Psoas muscle (tissue), 8 donors: ENCODE results near the gene CERS4. TPM values are rescaled to one million over a fixed set of nuclear protein-coding genes. Genes with fewer than 3 reads are reported as not detected.

ENCODE experiments used
- ATAC-seq, 4 donors: fragments of 200-7000 bp; cut with Tn5 transposase; one replicate each; pipeline ENCODE4 v1.9.1; 2020; ENCODE audit warnings: moderate library complexity in 3 of 4, mild to moderate bottlenecking in 2 of 4
- DNase-seq, 2 donors: peaks; one replicate each; pipeline ENCODE4 v3.0.0-alpha.2; 2020
- H3K27ac ChIP-seq: fragments of 200-600 bp; one replicate; pipeline ENCODE4 v1.8.0; 2022
- H3K27me3 ChIP-seq, 3 donors: fragments of 200-600 bp in 1 of 3; one replicate each; pipeline versions ENCODE4 v1.6.1 to v1.8.0; 2013 to 2022; ENCODE audit warnings: low read length in 2 of 3, mild to moderate bottlenecking in 2 of 3, moderate library complexity in 1 of 3; ENCODE audit not compliant: insufficient read depth in 3 of 3
- H3K36me3 ChIP-seq, 2 donors: fragments of 200-600 bp in 1 of 2; one replicate each; pipeline versions ENCODE4 v1.6.1 to v1.8.0; 2013 to 2022; ENCODE audit warnings: low read depth in 1 of 2, mild to moderate bottlenecking in 1 of 2, moderate library complexity in 1 of 2; ENCODE audit not compliant: insufficient read depth in 1 of 2
- H3K4me1 ChIP-seq: fragments of 200-600 bp; one replicate; pipeline ENCODE4 v1.8.0; 2022
- H3K4me3 ChIP-seq: fragments of 200-600 bp; one replicate; pipeline ENCODE4 v1.8.0; 2022; ENCODE audit warnings: mild to moderate bottlenecking
- H3K9me3 ChIP-seq: fragments of 200-600 bp; one replicate; pipeline ENCODE4 v1.8.0; 2022
- WGBS, 3 donors: extraction: QIAGEN DNeasy Blood & Tissue Kit; methylation state at CpG; one replicate each; pipeline versions ENCODE4 v1.1.6 to v1.1.7; 2013; 5-methylcytosine and 5-hydroxymethylcytosine counted together
- intact Hi-C, 2 donors: fragments of 100-400 bp; cut with DNase I; formaldehyde crosslinking; loops; one replicate each; pipeline versions ENCODE4 v1.11.0 to v1.14.2; 2022
- polyA plus RNA-seq, 3 donors: library from polyadenylated mRNA; stranded (reverse); fragments of 200-250 nt; gene quantifications; one replicate each; pipeline ENCODE4 v1.2.3, GENCODE V29; 2013
- total RNA-seq, 4 donors: library from RNA; stranded (reverse); fragmentation: NEBNext Ultra II Directional in 2 of 4; extraction: Animal tissue kit (Norgen Biotek cat#: 25700) in 2 of 4; gene quantifications; one replicate each; pipeline versions ENCODE4 v1.2.1 to v1.2.4, GENCODE V29; 2021 to 2023
- TF ChIP-seq, protein P1 (sequence below): fragments of 200-600 bp; IDR thresholded peaks from one replicate; pipeline ENCODE4 v1.8.0; 2022; ENCODE audit warnings: antibody characterized with exemption
- donor health status: healthy with polysubstance abuse.
- donor health status: DM: no; HTN: no; CAD: no; lungs with moderate emphysema.
- donor health status: Bipolar disorder and iron deficiency.
- donor health status: healthy.
- donor health status: DM: yes; HTN: yes; CAD: no.
- donor health status: DM: no; HTN: no; CAD: no.
- donor health status: DM: no; HTN: no; CAD: no.
- donor health status: DM: yes; HTN: yes; CAD: no.

CERS4 gene
- total and polyA plus RNA-seq, 7 donors: 1.1 to 4.8 (median 2.8) TPM

GRCh38 chr19:8233370-8233769, 24.2 kb downstream of the CERS4 start:
- no peaks in the 10 kb centered on the region for H3K36me3 ChIP-seq
- H3K4me1 ChIP-seq: no peaks in the 10 kb centered on the region
- H3K27ac ChIP-seq: no peak overlapping the region
- ATAC-seq (no peak), DNase-seq (no peak)
- H3K4me3 ChIP-seq: no peak overlapping the region
- H3K27me3 ChIP-seq: no peaks in the 10 kb centered on the region
- TF ChIP-seq, protein P1, sequence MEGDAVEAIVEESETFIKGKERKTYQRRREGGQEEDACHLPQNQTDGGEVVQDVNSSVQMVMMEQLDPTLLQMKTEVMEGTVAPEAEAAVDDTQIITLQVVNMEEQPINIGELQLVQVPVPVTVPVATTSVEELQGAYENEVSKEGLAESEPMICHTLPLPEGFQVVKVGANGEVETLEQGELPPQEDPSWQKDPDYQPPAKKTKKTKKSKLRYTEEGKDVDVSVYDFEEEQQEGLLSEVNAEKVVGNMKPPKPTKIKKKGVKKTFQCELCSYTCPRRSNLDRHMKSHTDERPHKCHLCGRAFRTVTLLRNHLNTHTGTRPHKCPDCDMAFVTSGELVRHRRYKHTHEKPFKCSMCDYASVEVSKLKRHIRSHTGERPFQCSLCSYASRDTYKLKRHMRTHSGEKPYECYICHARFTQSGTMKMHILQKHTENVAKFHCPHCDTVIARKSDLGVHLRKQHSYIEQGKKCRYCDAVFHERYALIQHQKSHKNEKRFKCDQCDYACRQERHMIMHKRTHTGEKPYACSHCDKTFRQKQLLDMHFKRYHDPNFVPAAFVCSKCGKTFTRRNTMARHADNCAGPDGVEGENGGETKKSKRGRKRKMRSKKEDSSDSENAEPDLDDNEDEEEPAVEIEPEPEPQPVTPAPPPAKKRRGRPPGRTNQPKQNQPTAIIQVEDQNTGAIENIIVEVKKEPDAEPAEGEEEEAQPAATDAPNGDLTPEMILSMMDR: no peak
- peaks cover 13% of the 10 kb centered on the region for H3K9me3 ChIP-seq
- 65 to 85% (median 69%) methylated on average over 5 to 7 of the region's 7 CpGs for WGBS, 3 donors
- intact Hi-C loops: no loop called here

GRCh38 chr19:8237026-8237425, 27.9 kb downstream of the CERS4 start:
- WGBS, 3 donors: 83 to 86% (median 85%) methylated on average over 6 of the region's 6 CpGs
- no peaks in the 10 kb centered on the region for H3K27me3 ChIP-seq
- intact Hi-C loops: no loop called here
- no peaks in the 10 kb centered on the region for H3K36me3 ChIP-seq
- DNase-seq: no peak
- H3K4me3 ChIP-seq: no peak overlapping the region
- TF ChIP-seq, protein P1: no peak
- peaks cover 6% of the 10 kb centered on the region for H3K4me1 ChIP-seq
- no peak overlapping the region for H3K27ac ChIP-seq
- ATAC-seq: no peak
- H3K9me3 ChIP-seq: no peaks in the 10 kb centered on the region

DNA sequence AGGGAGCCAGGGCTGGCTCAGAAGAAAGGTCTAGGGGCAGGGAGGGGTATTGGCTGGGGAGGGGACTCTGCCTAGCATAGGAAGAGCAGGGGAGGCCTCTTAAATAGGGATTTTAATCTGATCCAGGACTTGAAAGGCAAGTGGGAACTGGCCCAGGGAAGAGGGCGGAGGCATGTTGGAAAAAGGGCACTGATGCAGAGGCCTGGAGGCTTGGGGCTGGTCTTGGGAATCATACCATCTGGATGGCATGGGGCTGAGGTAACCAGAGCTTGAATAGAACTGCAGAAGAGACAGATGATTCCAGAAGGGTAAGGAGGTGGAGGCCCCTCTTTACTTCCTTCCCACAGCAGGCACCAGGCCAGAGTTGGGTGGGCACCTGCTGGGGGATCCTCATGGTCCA, 29.1 kb downstream of the CERS4 start:
- Histone ChIP-seq H3K4me1 (peaks cover 6% of the 10 kb centered on the region), H3K9me3 (no peaks in the 10 kb centered on the region), H3K27ac (no peak overlapping the region), H3K27me3 (no peaks in the 10 kb centered on the region), H3K4me3 (no peak overlapping the region), H3K36me3 (no peaks in the 10 kb centered on the region)
- DNase-seq: no peak
- intact Hi-C loops: no loop called here
- 75 to 88% (median 79%) methylated on average over 1 of the region's 1 CpG for WGBS, 3 donors
- TF ChIP-seq, protein P1: no peak
- ATAC-seq: no peak

DNA sequence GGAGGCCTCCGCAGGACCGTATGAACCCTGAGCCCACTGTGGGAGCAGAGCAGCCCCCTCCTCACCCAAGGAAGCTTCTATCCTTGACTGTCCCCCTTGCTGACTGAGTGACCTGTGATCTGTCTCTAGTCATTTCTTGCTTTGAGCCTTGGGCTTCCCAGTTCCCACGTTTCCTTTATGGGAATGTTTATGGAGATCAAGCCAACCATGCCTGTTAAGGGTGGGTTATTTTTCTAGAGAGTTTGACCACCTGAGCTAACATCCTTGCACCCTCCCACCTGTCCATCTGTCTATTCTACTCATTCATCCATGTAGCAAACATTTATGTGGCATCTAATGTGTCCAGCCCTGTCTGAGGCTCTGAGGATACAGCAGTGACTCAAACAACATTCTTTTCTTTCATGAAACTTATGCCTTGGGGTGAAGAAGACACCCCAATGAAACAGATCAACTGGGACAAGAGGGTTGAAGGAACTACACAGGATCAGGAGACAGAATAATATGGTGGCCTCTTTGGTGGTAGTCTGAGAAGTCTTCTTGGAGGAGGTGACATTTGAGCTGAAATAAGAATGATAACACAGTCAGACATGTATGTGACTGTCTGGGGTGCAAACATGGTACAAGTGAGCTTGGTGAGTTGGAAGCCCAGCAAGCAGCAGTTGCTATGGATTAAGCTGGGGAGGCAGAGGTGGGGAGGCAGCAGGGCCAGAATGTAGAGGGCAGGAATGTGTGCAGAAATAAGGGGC, 30.5 kb downstream of the CERS4 start:
- H3K4me3 ChIP-seq: no peak overlapping the region

More for the DNA sequence above, 30.5 kb downstream of the CERS4 start:
- DNase-seq: no peak
- ATAC-seq: no peak
- TF ChIP-seq, protein P1: no peak
- Histone ChIP-seq H3K27ac (no peak overlapping the region), H3K9me3 (no peaks in the 10 kb centered on the region), H3K4me1 (peaks cover 6% of the 10 kb centered on the region), H3K36me3 (no peaks in the 10 kb centered on the region), H3K27me3 (no peaks in the 10 kb centered on the region)
- 86 to 100% (median 89%) methylated on average over 3 of the region's 3 CpGs for WGBS, 3 donors
- intact Hi-C loops: no loop called here
